Bronchial epithelial cell (primary cell): ENCODE results near the gene RELB. TPM values are rescaled to one million over a fixed set of nuclear protein-coding genes. Genes with fewer than 3 reads are reported as not detected.

Experiments used
- DNase-seq: peaks from one replicate; pipeline ENCODE4 v3.0.0-alpha.2; 2010; ENCODE audit warnings: low read depth
- FAIRE-seq: peaks from 2 replicates; lab custom pipeline; 2011; peaks lifted over from hg19 to GRCh38; lab: Jason Lieb, UNC
- H3K27me3 ChIP-seq: 2 replicates; pipeline ENCODE4 v1.5.1; 2011; ENCODE audit warnings: low read length; ENCODE audit not compliant: control insufficient read depth, insufficient read depth
- H3K36me3 ChIP-seq: 2 replicates; pipeline ENCODE4 v1.5.1; 2011; ENCODE audit warnings: low read length; ENCODE audit not compliant: control insufficient read depth, insufficient read depth
- H3K4me3 ChIP-seq: 2 replicates; pipeline ENCODE4 v1.5.1; 2011; ENCODE audit warnings: mild to moderate bottlenecking, low read depth, low read length, control low read depth
- CTCF ChIP-seq: IDR thresholded peaks from 2 replicates; pipeline ENCODE4 v1.5.1; 2011; ENCODE audit warnings: mild to moderate bottlenecking, moderate library complexity, low read length, control low read depth, inconsistent platforms; ENCODE audit not compliant: insufficient read depth, severe bottlenecking
- total RNA-seq: library from RNA; depleted of rRNA; stranded (reverse); fragments of >200 nt; gene quantifications from 2 replicates; pipeline ENCODE4 v1.2.1, GENCODE V29; 2014

RELB gene
- total RNA-seq, 1 donor from 2014 or later = 2.1 TPM

DNA sequence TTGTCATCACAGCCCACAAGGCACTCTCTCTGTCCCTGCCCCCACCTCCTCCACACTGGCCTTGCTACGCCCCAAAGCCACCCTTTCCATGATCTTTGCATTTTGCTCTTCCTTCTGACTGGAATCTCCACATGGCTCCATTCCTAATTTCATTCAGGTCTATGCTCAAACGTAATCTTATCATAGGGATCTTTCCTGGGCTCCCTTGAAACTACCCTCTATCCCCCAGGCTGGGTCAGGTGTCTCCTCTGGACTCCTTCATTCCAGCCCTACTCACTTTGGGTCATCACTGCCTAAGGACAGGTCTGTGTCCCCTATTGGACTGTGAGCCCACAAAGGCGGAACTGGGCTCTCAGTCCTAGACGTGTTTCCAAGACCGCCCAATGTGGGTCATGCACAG lies 80.9 kb downstream of the RELB start:
- Histone ChIP-seq H3K36me3 (peaks cover 8% of the 10 kb centered on the region), H3K27me3 (no peaks in the 10 kb centered on the region), H3K4me3 (no peak overlapping the region)
- DNase-seq = no peak
- no peak for TF ChIP-seq CTCF
- no peak for FAIRE-seq

DNA sequence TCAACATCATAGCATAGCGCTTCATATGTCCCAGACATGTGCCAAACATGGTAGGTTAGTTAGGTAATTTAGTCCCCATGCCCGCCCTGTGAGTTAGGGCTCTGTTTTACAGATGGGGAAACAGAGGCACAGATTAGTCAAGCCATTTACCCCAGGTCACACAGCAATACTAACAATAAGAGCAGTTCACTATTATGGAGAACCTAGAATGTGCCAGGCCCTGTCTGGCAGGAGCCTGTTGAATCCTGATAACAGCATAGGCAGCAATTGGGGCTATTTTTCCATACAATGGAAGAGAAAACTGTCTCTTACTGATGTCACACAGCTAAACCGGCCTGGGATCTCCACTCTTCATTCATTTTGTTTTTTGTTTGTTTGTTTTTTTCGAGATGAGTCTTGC lies 85.2 kb downstream of the RELB start:
- TF ChIP-seq CTCF = no peak
- Histone ChIP-seq H3K36me3 (peaks cover 21% of the 10 kb centered on the region), H3K27me3 (no peaks in the 10 kb centered on the region), H3K4me3 (no peak overlapping the region)
- DNase-seq (no peak), FAIRE-seq (no peak)

DNA sequence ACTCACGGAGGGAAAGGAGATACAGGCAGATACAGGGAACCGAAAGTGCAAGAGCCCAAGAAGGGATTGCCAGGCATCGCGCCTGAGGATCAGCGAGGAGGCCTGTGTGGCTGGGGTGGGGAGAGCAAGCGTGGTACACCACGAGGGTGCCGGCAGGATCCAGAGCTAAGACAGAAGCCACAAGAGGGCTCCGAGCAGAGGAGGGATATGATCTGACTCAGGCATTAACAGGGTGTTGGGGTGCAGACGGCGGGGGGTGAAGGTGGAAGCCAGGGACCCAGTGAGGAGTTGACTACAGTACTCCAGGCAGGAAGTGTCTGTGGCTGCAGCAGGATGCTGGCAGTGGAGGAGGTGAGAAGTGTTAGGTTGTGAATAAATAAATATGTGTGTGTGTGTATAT lies 86.3 kb downstream of the RELB start:
- DNase-seq (no peak), FAIRE-seq (no peak)
- no peak for TF ChIP-seq CTCF
- Histone ChIP-seq H3K36me3 (peaks cover 14% of the 10 kb centered on the region), H3K27me3 (no peaks in the 10 kb centered on the region), H3K4me3 (no peak overlapping the region)

Other genes starting within 250 kb of the RELB start
- gene CBLC, start 223.6 kb upstream of the RELB start, total RNA-seq = 65.0 and 73.7 TPM in 2 replicates
- gene BCAM, start 192.4 kb upstream of the RELB start, total RNA-seq = 16.6 and 35.8 TPM in 2 replicates
- gene NECTIN2, start 155.2 kb upstream of the RELB start, total RNA-seq = 30.3 and 66.6 TPM in 2 replicates
- gene TOMM40, start 110.2 kb upstream of the RELB start, total RNA-seq = 47.6 and 82.9 TPM in 2 replicates
- 14.0 and 19.2 TPM in 2 replicates for gene APOE, start 95.7 kb upstream of the RELB start, total RNA-seq
- 0.26 and 0.79 TPM in 2 replicates for gene APOC1, start 86.9 kb upstream of the RELB start, total RNA-seq
- gene APOC4, start 59.2 kb upstream of the RELB start, total RNA-seq = not detected in 2 replicates
- not detected in 2 replicates for gene APOC2, start 55.4 kb upstream of the RELB start, total RNA-seq
- gene CLPTM1, start 46.1 kb upstream of the RELB start, total RNA-seq = 17.9 and 24.2 TPM in 2 replicates
- gene CLASRP, start 37.6 kb downstream of the RELB start, total RNA-seq = 12.5 and 19.2 TPM in 2 replicates
- gene ZNF296, start 75.0 kb downstream of the RELB start, total RNA-seq = under 0.01 and 0.51 TPM in 2 replicates
- gene GEMIN7, start 77.8 kb downstream of the RELB start, total RNA-seq = 21.3 and 23.2 TPM in 2 replicates
- gene PPP1R37, start 91.7 kb downstream of the RELB start, total RNA-seq = 19.2 and 19.5 TPM in 2 replicates
- gene NKPD1, start 159.5 kb downstream of the RELB start, total RNA-seq = 0.53 and 1.0 TPM in 2 replicates
- gene TRAPPC6A, start 176.8 kb downstream of the RELB start, total RNA-seq = 11.4 and 24.5 TPM in 2 replicates
- gene BLOC1S3, start 177.3 kb downstream of the RELB start, total RNA-seq = 5.3 and 5.5 TPM in 2 replicates
- not detected in 2 replicates for gene EXOC3L2, start 243.9 kb downstream of the RELB start, total RNA-seq
- gene MARK4, start 249.8 kb downstream of the RELB start, total RNA-seq = 10.8 and 14.8 TPM in 2 replicates